Measurements from ENCODE around the gene MARF1. TPM values are rescaled to one million over a fixed set of nuclear protein-coding genes. Genes with fewer than 3 reads are reported as not detected.
"Not testable (repeated sequence)": the region's sequence is repeated elsewhere in the genome, so short reads cannot be mapped to it uniquely, and the experiment has no call there.

Gene MARF1
- total RNA-seq, 1 donor from 2014 or later: 70.5 TPM

DNA sequence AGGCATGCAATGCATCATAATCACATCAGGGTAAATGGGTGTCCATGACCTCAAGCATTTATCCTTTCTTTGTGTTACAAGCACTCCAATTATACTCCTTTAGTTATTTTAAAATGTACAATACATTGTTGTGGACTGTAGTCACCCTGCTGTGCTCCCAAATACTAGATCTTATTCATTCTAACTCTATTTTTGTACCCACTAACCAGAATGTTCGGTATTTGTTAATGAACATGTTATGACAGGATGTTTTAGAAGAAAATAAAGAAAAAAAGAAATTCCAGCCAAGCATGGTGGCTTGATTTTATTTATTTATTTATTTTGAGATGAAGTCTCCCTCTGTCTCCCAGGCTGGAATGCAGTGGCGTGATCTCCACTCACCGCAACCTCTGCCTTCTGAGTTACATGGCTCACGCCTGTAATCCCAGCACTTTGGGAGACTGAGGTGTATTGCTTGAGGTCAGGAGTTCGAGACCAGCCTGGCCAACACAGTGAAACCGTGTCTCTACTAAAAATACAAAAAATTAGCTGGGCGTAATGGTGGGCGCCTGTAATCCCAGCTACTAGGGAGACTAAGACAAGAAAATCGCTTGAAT is 5.3 kb upstream of the MARF1 start:
- TF ChIP-seq, protein P1, sequence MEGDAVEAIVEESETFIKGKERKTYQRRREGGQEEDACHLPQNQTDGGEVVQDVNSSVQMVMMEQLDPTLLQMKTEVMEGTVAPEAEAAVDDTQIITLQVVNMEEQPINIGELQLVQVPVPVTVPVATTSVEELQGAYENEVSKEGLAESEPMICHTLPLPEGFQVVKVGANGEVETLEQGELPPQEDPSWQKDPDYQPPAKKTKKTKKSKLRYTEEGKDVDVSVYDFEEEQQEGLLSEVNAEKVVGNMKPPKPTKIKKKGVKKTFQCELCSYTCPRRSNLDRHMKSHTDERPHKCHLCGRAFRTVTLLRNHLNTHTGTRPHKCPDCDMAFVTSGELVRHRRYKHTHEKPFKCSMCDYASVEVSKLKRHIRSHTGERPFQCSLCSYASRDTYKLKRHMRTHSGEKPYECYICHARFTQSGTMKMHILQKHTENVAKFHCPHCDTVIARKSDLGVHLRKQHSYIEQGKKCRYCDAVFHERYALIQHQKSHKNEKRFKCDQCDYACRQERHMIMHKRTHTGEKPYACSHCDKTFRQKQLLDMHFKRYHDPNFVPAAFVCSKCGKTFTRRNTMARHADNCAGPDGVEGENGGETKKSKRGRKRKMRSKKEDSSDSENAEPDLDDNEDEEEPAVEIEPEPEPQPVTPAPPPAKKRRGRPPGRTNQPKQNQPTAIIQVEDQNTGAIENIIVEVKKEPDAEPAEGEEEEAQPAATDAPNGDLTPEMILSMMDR (IDR thresholded peaks at IDR 0.05; ENCODE audit: partially characterized antibody, unreplicated experiment): no peak
- peaks cover 2% of the 10 kb centered on the region for H3K9me3 Mint-ChIP-seq (ENCODE audit: unreplicated experiment)
- no peak overlapping the region for H3K4me3 Mint-ChIP-seq (ENCODE audit: unreplicated experiment)
- no peak for DNase-seq
- no peaks in the 10 kb centered on the region for H3K4me1 Mint-ChIP-seq (ENCODE audit: low read depth, unreplicated experiment)
- no peak overlapping the region for H3K27ac Mint-ChIP-seq (ENCODE audit: unreplicated experiment)
- no peaks in the 10 kb centered on the region for H3K36me3 Mint-ChIP-seq (ENCODE audit: unreplicated experiment)
- H3K27me3 Mint-ChIP-seq (ENCODE audit: unreplicated experiment): peaks cover 5% of the 10 kb centered on the region

DNA sequence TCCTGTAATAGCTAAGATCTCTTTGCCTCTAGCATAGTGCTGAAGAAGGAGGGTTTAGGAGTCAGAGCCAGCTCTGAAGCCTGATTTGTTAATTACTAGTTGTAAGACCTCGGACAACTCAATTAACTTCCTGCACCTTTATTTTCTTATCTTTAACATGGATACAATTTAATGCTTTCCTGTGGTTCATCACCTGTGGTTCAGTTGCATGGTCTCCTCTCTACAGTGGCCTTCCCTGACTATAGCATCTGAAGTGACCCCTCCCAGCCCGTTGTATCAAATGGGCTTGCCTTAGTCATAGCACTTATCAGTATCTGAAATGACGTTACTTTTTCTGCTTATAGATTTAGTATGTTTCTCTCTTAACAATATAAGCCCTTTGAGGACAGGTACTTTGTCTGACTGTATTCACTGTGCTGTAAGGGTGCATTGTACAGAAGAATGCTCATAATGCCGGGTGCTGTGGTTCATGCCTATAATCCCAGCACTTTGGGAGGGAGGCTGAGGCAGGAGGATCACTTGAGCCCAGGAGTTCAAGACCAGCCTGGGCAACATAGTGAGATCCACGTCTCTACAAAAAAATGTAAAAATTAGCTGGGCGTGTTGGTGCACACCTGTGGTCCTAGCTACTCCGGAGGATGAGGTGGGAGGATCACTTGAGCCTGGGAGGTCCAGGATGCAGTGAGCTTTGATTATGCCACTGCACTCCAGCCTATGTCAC is 4.5 kb upstream of the MARF1 start:
- Mint-ChIP-seq H3K36me3 (ENCODE audit: unreplicated experiment) (no peaks in the 10 kb centered on the region), H3K4me1 (ENCODE audit: low read depth, unreplicated experiment) (no peaks in the 10 kb centered on the region), H3K27me3 (ENCODE audit: unreplicated experiment) (peaks cover 5% of the 10 kb centered on the region), H3K4me3 (ENCODE audit: unreplicated experiment) (no peak overlapping the region), H3K9me3 (ENCODE audit: unreplicated experiment) (peaks cover 2% of the 10 kb centered on the region), H3K27ac (ENCODE audit: unreplicated experiment) (no peak overlapping the region)
- no peak for DNase-seq
- TF ChIP-seq, protein P1 (IDR thresholded peaks at IDR 0.05; ENCODE audit: partially characterized antibody, unreplicated experiment): no peak

DNA sequence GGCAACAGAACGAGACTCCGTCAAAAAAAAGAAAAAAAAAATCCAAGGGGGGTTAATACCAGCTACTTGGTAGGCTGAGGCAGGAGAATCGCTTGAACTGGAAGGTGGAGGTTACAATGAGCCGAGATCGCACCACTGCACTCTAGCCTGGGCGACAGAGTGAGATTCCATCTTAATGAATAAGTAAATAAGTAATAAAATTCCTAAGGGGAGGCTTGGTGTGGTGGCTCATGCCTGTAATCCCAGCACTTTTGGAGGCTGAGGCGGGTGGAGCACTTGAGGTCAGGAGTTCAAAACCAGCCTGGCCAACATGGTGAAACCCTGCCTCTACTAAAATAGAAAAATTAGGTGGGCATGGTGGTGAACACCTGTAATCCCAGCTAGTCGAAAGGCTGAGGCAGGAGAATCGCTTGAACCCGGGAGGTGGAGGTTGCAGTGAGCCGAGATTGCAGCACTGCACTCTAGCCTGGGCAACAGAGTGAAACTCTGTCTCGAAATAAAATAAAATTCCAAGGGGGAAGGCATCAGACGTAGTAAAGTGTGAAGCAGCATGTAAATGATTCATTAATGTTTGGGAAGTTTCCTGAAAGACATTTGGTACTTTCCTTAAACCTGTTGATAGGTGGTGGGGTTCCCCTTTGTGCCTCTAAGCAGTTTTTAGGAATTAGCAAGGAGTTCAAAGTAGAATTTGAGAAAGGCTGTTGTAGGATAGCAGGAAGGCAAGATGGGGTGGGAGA is 3.8 kb upstream of the MARF1 start:
- H3K27me3 Mint-ChIP-seq (ENCODE audit: unreplicated experiment): not testable (repeated sequence)

DNA sequence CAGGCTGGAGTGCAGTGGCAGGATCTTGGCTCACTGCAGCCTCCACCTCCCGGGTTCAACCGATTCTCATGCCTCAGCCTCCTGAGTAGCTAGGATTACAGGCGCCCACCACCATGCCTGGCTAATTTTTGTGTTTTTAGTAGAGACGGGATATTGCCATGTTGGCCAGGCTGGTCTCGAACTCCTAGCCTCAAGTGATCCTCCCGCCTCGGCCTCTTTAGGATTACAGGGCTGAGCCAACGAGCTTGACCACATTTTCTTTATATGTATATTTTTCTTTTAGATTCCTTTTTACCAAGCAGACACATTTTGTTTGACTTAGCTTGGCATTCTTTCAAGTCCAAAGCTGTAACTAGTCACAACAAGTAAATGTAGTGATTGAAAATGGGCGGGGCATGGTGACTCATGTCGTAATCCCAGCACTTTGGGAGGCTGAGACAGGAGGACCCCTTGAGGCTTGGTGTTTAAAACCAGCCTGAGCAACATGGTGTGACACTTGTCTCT is 2.1 kb upstream of the MARF1 start:
- not testable (repeated sequence) for H3K27ac Mint-ChIP-seq (ENCODE audit: unreplicated experiment); DNase-seq; H3K9me3 Mint-ChIP-seq (ENCODE audit: unreplicated experiment); H3K36me3 Mint-ChIP-seq (ENCODE audit: unreplicated experiment); H3K4me1 Mint-ChIP-seq (ENCODE audit: low read depth, unreplicated experiment); H3K27me3 Mint-ChIP-seq (ENCODE audit: unreplicated experiment); H3K4me3 Mint-ChIP-seq (ENCODE audit: unreplicated experiment)

More for the DNA sequence above, 3.8 kb upstream of the MARF1 start:
- not testable (repeated sequence) for H3K27ac Mint-ChIP-seq (ENCODE audit: unreplicated experiment); H3K4me3 Mint-ChIP-seq (ENCODE audit: unreplicated experiment); DNase-seq; H3K36me3 Mint-ChIP-seq (ENCODE audit: unreplicated experiment); H3K4me1 Mint-ChIP-seq (ENCODE audit: low read depth, unreplicated experiment); H3K9me3 Mint-ChIP-seq (ENCODE audit: unreplicated experiment)

DNA sequence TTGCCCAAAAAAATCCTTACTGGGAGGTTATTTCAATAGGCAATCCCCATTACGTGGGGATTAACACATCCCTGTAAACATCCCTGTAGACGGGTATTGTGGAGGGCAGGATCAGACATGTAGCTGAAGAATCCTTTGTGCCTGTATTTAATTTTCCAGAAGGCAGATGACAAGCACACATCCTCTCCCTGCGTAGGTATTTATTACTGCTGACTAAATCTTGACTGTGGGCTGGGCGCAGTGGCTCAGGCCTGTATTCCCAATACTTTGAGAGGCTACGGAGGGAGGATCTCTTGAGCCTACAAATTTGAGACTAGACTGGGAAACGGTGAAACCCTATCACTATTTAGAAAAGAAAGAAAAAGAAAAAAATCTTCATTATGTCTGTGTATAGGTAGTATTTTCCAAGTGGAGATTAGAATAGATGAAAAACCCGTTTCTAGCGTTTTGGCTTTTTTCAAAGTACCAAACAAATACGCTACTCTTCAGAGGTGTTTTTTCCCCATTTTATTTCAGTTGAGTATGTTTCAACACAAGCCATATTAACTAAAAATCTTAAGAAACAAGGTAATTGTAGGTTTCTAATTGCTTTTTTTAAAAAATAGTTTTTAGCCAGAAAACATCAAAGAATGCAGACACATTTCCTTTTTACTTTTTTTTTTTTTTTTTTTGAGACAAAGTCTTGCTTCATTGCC is 1.5 kb upstream of the MARF1 start:
- H3K4me1 Mint-ChIP-seq (ENCODE audit: low read depth, unreplicated experiment): peaks cover 6% of the 10 kb centered on the region
- peak overlapping the region; percentile 89 for H3K4me3 Mint-ChIP-seq (ENCODE audit: unreplicated experiment)
- H3K36me3 Mint-ChIP-seq (ENCODE audit: unreplicated experiment): no peaks in the 10 kb centered on the region
- no peak overlapping the region for H3K27ac Mint-ChIP-seq (ENCODE audit: unreplicated experiment)
- no peaks in the 10 kb centered on the region for H3K9me3 Mint-ChIP-seq (ENCODE audit: unreplicated experiment)
- no peak for DNase-seq
- peaks cover under 1% of the 10 kb centered on the region for H3K27me3 Mint-ChIP-seq (ENCODE audit: unreplicated experiment)
- TF ChIP-seq, protein P1 (IDR thresholded peaks at IDR 0.05; ENCODE audit: partially characterized antibody, unreplicated experiment): no peak
